Measurements from ENCODE around the gene RPL38.
A peak's percentile ranks its signal among the peaks of the same experiment; 100 is the strongest.

The RPL38 gene

DNA sequence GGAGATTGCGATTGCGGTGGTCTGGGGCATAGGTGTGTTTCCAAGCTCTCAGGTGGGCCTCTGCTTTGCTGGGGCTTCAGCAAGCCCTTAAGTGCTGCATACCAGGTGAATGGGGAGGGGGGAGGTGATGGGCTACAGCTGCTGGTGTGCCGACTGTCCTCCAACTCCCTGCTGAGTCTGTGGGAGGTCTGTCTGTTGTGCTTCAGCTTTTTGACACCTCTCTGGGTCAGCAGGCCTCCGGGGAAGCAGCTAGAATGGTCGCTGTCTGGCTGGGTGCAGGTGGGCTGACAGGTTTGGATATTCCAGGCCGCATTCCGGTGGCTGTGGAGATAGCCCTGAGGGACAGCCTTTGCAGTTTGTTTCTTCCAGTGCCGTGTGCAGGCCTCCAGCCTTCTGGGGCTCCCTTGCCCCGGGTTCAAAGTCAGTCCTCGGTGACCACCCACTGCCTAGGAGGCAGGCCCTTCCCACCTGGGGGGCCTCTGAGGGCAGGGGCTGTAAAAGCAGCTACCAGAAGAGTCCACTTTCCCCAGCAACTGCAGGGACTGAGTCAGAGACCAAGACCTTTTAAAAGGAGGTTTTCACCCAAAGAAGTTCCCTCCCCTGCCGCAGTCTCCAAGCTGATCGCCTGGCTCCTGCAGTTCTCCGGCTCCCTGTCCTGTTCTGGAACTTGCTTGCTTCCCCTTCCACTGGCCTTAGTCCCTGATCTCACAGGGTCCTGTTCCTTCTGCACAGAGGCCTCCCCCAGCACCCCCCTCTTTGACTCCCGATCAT lies 7.8 kb downstream of the RPL38 start:
- no peak for DNase-seq

DNA sequence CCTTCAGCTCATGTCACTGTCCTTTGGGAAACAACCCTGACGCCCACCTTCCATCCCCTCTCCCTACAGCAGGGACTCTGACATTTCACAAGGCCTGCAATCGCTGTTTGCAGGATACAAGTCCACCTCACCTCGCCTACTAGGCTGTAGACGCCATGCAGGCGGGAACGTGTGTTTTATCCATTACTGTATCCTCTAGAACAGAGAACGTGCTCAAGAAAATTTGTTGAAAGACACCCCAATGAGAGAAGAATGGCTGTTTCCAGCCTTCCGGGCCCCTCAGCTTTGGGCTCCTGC lies 8.4 kb downstream of the RPL38 start:
- no peak for DNase-seq

DNA sequence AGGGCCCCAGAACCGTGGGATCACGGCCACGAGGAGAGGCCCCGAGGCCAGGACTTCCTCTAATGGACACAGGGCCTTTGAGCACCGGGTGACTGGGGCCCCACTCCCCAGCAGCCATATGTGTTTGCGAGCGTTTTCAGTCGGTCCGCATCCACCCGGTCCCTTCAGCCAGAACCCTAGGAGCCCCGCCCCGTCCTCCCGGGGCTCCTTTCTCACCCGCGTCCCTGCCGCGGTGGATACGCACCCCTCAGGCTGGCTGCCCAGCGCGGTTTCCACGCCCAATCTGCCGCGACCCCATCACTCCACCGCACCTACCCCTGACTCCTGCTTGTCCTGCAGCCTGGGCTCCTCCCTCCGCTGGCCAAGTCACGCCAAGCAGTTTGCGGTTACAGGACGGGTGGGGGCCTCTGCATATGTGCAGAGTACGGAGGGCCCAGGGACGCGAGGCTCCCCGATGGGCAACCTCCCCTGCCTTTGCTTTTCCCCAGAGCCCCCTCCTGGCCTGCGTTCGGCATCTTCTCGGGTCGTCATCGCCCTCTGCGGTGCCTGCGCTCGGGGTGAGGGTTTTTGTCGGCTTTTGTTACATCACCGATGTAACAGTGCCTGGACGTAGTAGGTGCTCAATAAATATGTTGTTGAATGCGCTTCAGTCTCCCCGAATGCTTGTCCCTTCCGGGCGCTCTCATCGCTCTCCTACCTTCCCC lies 8.9 kb downstream of the RPL38 start:
- DNase-seq: peak; percentile 56

DNA sequence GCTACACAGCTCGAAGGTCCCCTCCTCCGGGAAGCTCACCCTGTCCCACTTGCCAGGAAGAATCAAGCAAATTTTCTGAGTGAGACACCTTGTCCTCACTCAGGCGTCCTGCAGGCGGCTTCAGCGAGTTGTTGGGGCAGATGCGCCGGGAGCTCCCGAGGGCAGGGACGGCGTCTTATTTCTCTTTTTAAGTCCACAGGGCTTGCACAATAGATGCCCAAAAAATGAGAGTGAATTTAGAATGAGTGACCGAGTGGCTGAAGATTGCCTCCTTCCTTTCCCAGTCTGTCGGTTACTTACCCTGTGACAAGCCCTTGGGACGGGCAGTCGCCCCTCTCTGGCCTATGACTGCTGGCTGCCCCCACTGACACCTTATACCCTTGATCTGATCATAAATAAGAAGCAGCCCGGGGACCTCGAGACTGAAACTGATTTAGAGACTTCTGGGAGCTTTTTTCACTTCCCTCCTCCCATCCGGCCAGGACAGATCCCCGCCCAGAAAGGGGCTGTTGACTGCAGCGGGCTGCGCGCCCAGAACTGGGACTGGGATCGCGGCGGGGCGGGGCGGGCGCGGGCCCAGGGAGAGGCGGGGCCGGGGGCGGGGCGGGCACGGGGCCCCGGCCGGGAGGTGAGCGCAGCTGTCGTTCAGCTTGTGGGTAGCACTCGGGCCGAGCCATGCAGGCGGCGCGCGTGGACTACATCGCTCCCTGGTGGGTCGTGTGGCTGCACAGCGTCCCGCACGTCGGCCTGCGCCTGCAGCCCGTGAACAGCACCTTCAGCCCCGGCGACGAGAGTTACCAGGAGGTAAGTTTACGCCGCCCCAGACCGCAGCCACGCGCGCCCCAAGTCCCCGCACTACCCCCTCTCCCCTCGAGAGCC lies 9.7 kb downstream of the RPL38 start, which contains the start of gene TTYH2:
Gene TTYH2 (plus strand): TSS at position 659 of the 879 bp plus-strand sequence. CDS start 17 bp downstream, at position 676.
- DNase-seq: peak; percentile 96

DNA sequence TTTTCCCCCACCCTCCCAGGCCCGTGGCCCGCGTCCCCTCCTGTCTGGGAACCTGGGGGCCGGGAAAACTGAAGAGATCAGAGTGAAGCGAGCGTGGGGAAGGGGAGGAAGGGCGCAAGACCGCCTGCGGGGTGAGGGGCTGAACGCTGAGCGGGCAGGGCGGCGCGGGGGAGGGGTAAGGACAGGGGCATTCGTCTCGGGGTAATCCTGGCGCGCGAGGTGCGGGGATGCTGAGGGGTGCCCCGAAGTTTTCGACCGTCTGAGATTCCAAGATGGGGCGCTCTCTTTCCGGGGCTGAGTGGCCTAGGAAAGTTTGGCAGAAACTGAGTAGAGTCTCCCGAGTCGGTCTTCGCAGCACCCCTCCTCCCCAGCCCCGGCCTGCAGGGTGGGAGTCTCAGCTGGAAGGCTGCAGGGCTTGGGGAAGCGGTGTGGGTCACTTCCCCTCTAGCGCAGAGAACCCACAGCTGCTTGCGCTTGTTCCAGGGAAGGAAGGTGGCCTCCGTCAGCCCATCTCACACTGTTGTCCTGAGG lies 10.4 kb downstream of the RPL38 start:
- DNase-seq: peak; percentile 65

DNA sequence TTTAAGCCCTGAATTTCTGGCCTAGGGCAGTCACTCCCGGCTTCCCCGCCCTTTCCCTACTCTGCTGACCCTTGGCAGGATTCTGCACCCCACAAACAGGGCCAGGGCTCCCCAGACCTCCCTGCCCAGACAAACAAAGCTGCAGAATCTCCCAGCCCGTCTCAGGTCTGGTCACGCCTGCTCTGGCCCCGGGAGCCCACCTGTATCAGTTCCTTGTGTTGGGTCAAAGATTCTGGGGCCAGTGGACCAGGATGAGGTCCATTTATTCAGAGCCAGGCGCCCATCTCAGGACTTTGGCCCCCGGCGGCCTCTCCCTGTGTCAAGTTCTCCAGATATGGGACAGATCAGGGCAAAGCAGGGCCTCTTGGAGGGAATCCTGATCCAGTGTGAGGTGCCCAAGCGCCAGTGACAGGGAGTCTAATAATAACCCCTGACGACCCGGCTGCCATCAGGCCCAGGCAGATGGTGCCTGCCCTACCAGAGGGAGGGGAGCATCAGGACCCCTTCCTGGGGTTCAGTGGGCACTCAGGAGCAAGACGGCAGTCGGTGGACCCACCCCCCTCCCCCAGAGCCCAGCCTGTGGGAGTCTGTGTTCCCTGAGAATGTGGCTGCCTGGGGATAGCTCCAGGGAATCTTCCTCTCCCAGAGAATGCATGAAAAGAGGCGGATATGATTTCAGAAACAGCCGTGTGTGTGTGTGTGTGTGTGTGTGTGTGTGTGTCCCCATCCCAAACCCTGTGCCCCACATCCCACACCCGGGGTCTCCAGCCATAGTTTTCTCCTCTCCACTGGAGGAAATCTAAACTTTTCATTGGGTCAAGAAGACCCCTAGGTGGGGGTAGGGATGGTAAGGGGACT lies 11.2 kb downstream of the RPL38 start:
- no peak for DNase-seq

DNA sequence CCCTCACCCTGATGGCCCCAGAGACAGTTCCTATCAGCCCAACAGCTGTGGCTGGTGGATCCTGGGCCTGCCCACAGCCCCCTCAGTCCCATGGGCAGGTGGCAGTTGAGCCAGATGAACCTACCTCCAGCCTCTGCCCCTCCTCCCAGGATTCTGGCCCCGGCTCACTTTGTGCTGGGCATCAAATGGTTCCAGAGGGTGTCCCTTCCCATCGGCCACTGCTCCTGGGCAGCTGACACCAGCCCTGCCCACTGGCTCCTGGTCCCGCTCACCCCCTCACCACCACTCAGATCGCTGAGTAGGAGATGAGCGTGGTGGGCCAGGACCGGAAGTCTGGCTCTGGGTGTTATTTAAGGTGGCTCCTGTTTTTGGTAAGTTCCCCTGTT lies 11.9 kb downstream of the RPL38 start:
- DNase-seq: no peak

DNA sequence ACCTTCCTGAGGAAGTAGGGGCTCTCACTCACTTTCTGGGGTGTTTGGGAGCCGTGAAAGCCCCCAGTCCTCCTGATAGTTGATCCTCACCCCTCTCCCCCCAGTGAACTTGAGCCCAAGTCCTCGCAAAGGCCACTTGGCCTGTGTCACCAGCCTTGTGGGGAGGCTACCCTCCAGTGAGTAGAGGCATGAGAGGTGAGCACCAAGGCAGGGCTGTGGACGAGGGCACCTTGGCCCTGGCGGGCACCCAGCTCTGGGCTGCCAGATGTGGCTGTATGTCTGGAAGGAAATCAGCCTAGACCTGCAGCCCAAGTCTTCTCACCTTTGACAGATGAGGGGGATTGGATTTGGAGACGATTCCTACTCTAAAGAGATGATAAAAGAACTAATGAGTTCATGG lies 13.0 kb downstream of the RPL38 start:
- no peak for DNase-seq

DNA sequence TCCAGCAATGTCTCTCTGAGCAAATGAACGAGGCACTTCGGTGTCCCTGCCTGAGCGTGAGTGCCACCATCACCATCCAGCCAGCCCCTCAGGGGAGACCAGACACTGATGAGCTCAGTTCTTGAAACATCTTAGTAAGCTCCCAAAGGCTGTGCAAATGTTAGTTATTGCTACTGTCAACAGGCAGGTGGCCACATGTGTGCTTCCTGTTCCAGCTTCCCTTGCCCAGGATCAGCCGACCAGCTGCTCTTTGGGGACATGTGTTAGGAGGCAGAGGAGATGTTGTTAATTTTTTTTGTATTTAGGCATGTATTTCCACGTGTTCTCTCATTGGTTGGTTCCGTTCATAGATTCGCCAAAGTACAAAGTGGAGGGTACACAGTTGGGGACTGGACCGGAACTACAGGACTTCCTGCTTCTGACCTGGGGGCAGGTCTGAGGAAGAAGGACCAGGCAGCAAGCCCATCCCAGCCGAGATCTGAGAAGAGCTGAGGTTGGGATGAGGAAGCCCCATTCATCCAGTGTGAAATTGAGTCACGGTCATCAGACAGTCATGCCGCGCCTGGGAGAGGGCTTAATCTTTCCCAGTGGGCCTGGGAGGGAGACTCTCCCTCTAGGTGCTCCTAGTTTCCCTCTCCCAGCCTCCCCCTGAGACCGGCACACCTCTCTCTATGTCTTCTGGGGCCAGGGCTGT lies 13.7 kb downstream of the RPL38 start:
- DNase-seq: no peak

DNA sequence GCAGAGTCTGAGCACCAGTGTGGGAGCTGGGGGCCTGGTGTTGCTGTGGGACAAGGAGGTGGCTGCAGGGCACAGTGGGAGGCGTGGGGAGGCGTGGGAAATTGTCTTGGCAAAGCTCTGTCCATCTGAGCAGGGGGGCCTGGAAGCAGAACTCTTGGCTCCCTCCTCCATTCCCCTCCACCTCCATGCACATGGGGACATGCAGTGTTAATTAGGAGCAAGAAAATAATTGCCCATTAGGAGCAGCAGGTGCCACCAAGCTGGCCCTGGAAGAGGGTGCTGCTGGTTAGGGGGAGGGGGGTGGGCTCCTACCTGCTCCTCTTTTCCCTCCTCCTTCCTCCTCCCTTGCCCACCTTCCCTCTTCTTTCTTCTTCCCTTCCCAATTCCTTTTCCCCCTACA lies 14.4 kb downstream of the RPL38 start:
- no peak for DNase-seq

DNA sequence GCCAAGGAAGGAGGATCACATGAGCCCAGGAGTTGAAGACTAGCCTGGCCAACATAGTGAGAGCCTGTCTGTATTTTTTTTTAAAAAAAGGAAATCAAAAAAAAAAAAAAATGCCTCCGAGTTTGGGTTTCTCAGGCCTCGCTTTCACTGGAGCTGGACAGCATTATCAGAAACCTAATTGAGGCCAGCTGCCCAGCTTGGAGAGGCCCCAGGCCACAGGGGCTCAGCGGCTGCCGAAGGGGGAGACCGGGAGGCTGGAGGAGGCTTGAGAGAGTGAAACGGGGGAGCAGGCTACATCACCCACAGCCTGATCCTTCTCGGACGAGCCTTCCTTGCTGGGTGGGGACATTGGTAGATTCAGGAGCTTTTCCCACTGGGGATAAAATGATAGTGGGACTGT lies 15.0 kb downstream of the RPL38 start:
- DNase-seq: peak; percentile 64

DNA sequence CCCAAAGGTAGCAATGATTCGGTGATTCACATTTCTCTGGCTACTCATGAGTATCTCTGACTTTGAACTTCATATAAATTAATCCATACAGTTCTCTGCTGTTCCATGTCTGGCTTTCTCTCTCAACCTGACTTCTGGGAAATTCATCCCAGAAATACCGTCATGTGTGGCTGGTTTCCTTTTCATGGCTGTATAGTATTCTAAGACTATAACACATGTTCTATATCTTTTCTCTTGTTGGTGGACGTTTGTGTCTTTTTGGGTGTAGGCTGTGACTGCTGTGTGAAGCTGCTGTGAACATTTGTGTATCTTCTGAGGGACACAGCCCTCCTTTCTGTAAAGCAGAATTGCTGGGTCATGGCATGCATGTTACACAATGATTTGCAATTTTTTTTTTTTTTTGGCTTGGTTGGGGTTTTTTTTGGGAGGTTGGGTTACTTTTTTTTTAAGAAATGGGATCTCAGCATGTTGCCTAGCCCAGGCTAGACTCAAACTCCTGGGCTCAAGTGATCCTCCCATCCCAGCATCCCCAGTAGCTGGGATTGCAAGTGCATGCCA lies 16.2 kb downstream of the RPL38 start:
- DNase-seq: no peak

DNA sequence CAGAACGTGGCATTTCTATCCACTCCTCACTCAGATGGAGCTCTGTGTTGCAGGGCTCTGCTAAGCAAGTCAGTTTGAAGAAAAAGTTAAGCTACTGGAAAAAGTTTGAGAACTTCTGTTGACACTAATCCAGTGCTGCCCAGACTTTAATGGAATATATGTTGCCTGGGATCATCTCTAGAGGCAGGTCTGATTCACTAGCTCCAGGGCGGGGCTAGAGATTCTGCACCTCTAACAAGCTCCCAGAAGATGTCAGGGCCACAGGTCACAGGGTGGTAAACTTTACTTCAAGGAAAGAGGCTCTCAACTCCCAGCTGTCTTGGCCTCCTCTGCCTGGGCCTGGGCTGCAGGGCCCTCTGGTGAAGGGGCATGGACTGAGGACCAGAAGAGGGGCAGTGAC lies 16.7 kb downstream of the RPL38 start:
- no peak for DNase-seq

DNA sequence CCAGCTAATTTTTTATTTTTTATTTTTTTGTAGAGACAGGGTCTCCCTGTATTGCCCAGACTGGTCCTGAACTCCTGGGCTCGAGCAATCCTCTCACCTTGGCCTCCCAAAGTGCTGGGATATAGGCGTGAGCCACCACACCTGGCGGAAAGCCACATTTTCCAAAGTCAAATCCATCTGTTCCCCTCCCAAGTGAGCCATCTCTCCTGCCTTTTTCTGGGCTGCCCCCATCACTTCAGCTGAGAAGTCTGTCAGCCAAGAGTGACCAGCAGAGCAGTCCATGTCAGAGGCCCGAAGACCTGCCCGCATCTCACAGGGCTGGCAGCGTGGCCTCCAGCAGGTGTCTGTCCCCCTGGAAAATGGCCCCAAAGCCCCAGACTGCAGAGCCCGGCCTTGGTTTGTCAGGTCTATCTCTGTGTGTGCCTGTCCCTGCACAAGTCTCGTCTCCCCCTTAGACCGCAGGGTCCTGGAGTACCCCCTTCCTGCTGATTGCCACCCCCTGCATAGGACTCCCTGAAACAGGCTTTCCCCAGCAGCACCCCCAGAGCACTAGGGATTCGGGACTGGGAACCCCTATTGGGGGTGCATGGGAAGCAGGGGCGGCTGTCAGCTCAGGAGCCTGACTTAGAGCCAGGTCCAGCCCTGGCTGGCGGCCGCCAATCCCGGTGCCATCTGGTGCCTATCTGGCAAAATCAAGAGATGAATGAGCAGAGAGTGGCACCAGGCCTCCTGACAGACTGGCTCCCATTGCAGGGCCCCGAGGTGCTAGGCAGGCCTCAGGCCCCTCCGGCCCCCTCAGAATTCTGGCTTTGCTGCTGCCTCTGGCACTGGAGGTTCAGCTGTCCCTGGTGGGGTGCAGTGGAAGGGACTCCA lies 17.7 kb downstream of the RPL38 start:
- DNase-seq: no peak

DNA sequence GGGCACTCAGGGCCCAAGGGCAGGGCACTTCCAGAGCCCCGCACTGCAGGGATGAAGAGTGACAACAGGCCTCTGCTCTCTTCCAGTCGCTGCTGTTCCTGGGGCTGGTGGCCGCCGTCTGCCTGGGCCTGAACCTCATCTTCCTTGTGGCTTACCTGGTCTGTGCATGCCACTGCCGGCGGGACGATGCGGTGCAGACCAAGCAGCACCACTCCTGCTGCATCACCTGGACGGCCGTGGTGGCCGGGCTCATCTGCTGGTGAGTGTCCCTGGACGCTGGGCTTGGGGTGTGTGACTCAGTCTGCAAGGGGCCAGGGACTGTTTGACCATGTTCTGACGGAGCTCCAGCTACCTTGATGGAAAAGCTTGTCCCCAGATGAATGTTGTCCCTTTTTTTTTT lies 18.9 kb downstream of the RPL38 start:
- DNase-seq: no peak

DNA sequence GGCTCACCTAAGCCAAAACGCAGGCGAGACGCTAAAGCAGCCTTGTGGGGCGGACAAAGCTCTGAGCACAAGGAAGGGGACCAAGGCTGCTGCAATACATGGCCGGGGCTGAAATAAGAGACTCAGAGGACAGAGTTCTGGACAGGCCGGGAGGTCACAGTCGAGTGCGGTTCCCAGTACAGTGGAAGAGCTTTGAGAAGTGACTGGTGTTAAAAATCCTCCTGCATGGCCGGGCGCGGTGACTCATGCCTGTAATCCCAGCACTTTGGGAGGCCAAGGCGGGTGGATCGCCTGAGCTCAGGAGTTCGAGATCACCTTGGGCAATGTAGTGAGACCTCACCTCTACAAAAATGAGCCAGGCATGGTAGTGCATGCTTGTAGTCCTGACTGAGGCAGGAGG lies 20.4 kb downstream of the RPL38 start:
- DNase-seq: no peak

DNA sequence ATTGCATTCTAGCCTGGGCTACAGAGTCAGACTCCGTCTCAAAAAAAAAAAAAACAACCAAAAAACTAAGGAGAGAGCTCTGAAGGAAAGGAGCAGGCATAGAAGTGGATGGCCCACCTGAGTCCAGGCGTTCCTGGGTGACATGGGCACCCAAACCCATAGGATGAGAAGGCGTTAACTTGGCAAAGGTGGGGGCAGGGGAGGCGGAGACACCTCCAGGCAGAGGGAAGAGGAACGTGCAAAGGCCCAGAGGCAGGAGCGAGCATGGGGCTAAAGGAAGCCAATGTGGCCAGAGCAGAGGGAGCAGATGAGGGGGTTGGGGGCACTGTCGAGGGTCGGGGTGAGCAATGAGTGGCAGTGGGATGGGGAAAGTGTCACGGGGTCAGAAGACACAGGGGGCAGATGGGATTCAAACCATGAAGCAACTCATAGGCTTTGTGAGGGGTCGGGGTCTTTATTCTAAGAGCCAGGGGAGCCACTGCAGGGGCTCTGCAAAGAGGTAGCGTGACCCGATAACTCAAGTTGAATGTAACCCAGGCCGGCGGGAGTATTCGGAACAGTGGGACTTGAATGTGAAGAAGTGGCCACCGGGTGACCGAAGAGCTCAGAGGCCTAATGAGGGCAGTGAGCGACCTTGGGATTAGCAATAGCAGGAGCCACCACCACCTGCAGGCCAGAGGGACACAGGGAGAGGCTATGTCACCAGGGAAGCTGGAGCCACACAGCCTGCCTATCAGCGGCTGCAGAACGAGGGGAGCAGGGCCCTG lies 21.7 kb downstream of the RPL38 start:
- DNase-seq: no peak

DNA sequence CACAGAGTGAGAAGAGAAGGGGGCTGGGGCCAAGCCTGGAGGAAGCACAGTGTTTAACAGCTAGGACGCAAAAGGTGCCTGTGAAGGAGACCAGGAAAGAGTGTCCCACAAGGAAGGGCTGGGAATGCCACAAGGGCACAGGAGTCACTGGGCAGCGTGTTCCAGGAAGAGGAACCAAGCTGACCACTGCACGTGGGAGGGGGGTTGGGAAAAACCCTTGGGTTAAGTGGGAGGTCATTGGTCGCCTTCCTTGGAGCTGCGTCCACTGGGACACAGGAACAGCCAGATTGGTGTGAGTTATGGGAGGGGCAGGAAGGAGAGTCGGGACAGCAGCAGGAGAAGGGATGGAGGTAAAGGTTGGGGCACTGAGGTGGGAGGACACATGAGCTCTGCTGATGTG lies 22.8 kb downstream of the RPL38 start:
- no peak for DNase-seq

DNA sequence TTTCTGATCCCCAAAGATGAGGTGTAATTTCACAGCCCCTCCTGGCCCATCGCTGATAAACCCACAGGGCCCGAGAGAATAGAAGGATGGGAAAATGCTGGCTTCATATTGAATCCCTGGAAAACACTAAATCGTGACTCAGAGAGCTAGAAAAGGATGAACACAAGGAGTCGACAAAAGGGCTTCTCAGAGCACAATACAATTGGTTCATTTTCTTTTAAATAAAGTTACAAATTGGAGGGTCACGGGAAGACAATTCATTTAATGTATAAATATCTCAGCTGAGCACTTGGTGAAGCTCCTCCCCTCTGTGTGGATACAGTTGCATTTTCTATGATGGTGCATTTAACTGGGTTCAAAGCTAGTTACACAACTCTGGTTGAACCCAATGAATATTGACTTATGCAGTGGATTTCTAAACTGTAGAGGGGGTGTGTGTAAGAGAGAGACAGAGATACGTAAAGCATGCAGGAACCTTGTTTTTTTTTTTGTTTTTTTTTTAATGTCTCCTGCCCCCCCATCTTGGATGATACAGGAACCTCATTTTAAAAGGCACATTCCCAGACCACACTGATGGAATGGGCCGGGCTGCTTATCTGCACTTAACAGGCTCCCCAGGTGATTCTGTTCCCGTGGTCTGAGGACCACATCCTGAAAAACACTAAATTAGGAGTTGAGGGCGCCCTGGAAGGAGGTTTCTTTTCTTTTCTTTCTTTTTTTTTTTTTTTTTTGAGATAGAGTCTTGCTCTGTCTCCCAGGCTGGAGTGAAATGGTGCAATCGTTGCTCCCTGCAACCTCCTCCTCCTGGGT lies 24.0 kb downstream of the RPL38 start:
- no peak for DNase-seq
